HepG2 (cell line): ENCODE data around the gene PFDN1. TPM values are rescaled to one million over a fixed set of nuclear protein-coding genes. Genes with fewer than 3 reads are reported as not detected.
A peak's percentile ranks its signal among the peaks of the same experiment; 100 is the strongest.

Experiments used
- AHR ChIP-seq: IDR thresholded peaks from 2 replicates; pipeline ENCODE4 v1.6.1; 2018; ENCODE audit warnings: missing genetic modification reagents, missing compliant biosample characterization
- CENPT ChIP-seq: sonication (generic); formaldehyde crosslinking; IDR thresholded peaks from 2 replicates; pipeline ENCODE4 v1.8.0; 2022; ENCODE audit warnings: low read depth, mild to moderate bottlenecking, moderate library complexity, missing genetic modification reagents
- CENPX ChIP-seq: sonication (generic); formaldehyde crosslinking; IDR thresholded peaks from 2 replicates; pipeline ENCODE4 v1.9.0; 2021; ENCODE audit warnings: mild to moderate bottlenecking, missing genetic modification reagents, moderate library complexity
- PHF21A ChIP-seq: sonication (generic); formaldehyde crosslinking; IDR thresholded peaks from 2 replicates; pipeline ENCODE4 v1.5.0; 2020; ENCODE audit warnings: mild to moderate bottlenecking, missing genetic modification reagents
- PRPF4 ChIP-seq: fragments of 200-400 bp; formaldehyde crosslinking; IDR thresholded peaks from 2 replicates; pipeline ENCODE4 v1.6.1; 2016; ENCODE audit warnings: low read length, low read depth; ENCODE audit not compliant: poor library complexity, severe bottlenecking
- SRSF9 ChIP-seq: fragments of 200-400 bp; formaldehyde crosslinking; IDR thresholded peaks from 2 replicates; pipeline ENCODE4 v1.6.1; 2018; ENCODE audit warnings: borderline replicate concordance, mild to moderate bottlenecking, low read depth, low read length; ENCODE audit not compliant: insufficient read depth, poor library complexity, severe bottlenecking
- THYN1 ChIP-seq: sonication (generic); formaldehyde crosslinking; IDR thresholded peaks from 2 replicates; pipeline ENCODE4 v1.8.1; 2023; ENCODE audit warnings: low read depth, mild to moderate bottlenecking, moderate library complexity, missing genetic modification reagents, borderline replicate concordance
- ZBTB38 ChIP-seq: sonication (generic); formaldehyde crosslinking; IDR thresholded peaks from 2 replicates; pipeline ENCODE4 v1.5.1; 2020; ENCODE audit warnings: mild to moderate bottlenecking, missing genetic modification reagents
- ZNF276 ChIP-seq: sonication (generic); formaldehyde crosslinking; IDR thresholded peaks from 2 replicates; pipeline ENCODE4 v1.4.0; 2020; ENCODE audit warnings: mild to moderate bottlenecking, low read depth, missing genetic modification reagents
- ZNF441 ChIP-seq: sonication (generic); formaldehyde crosslinking; IDR thresholded peaks from 2 replicates; pipeline ENCODE4 v1.7.0; 2021; ENCODE audit warnings: missing genetic modification reagents, borderline replicate concordance
- ZNF788 ChIP-seq: sonication (generic); formaldehyde crosslinking; IDR thresholded peaks from 2 replicates; pipeline ENCODE4 v1.5.0; 2020; ENCODE audit warnings: mild to moderate bottlenecking, missing genetic modification reagents, borderline replicate concordance
- ZNF83 ChIP-seq: sonication (generic); formaldehyde crosslinking; IDR thresholded peaks from 2 replicates; pipeline ENCODE4 v1.4.0; 2020; ENCODE audit warnings: missing genetic modification reagents, mild to moderate bottlenecking, borderline replicate concordance
- polyA plus RNA-seq, 8 experiments: library from polyadenylated mRNA; depleted of rRNA in 3 of 8; stranded (reverse) in 7 of 8; unstranded in 1 of 8; fragments of >200 nt; fragmentation: Illumina TruSeq in 4 of 8; extraction: Trizol in 4 of 8; gene quantifications; 2 replicates each; pipeline versions ENCODE4 v1.2.1 to v1.2.3, GENCODE V29; 2011 to 2016; ENCODE audit warnings: low read depth in 4 of 8, missing spikeins in 1 of 8, mixed read lengths in 1 of 8; ENCODE audit not compliant: insufficient read depth in 1 of 8
- total RNA-seq, 5 experiments: library from RNA; depleted of rRNA; stranded (reverse); fragments of >200 nt; fragmentation: Illumina TruSeq; extraction: Trizol; gene quantifications; 2 replicates each; pipeline ENCODE4 v1.2.3, GENCODE V29; 2016; ENCODE audit warnings: low read depth in 1 of 5
- TF ChIP-seq, protein P1 (sequence below): sonication (generic); formaldehyde crosslinking; conservative IDR thresholded peaks from 2 replicates; pipeline ENCODE4 v1.5.0; 2020; ENCODE audit warnings: missing genetic modification reagents
- TF ChIP-seq, protein P2 (sequence below): sonication (generic); formaldehyde crosslinking; IDR thresholded peaks from 2 replicates; pipeline ENCODE4 v1.4.0; 2020; ENCODE audit warnings: mild to moderate bottlenecking, missing genetic modification reagents, borderline replicate concordance
- TF ChIP-seq, protein P3 (sequence below): sonication (generic); formaldehyde crosslinking; IDR thresholded peaks from 2 replicates; pipeline ENCODE4 v1.5.1; 2020; ENCODE audit warnings: missing genetic modification reagents, mild to moderate bottlenecking, borderline replicate concordance

Gene PFDN1
- total and polyA plus RNA-seq, 2 of the 13 experiments (the other 11 are each of a cell fraction or from before 2014, with no cell fraction given): 67.2 to 70.8 TPM

- TF ChIP-seq, protein P1, sequence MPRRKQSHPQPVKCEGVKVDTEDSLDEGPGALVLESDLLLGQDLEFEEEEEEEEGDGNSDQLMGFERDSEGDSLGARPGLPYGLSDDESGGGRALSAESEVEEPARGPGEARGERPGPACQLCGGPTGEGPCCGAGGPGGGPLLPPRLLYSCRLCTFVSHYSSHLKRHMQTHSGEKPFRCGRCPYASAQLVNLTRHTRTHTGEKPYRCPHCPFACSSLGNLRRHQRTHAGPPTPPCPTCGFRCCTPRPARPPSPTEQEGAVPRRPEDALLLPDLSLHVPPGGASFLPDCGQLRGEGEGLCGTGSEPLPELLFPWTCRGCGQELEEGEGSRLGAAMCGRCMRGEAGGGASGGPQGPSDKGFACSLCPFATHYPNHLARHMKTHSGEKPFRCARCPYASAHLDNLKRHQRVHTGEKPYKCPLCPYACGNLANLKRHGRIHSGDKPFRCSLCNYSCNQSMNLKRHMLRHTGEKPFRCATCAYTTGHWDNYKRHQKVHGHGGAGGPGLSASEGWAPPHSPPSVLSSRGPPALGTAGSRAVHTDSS (CRISPR knock-in tag): no peak
- TF ChIP-seq ZNF788 (CRISPR knock-in tag) (0 out of 2 replicates have a peak, but pooled peaks have one; percentile 18), CENPT (CRISPR knock-in tag) (no peak), ZNF83 (no peak), ZBTB38 (no peak), THYN1 (CRISPR knock-in tag) (no peak), PHF21A (CRISPR knock-in tag) (no peak), PRPF4 (no peak), ZNF441 (CRISPR knock-in tag) (peak; percentile 57; the same call in 1 of the 2 replicates), ZNF276 (CRISPR knock-in tag) (no peak), AHR (CRISPR knock-in tag) (no peak), SRSF9 (no peak), CENPX (no peak)
- TF ChIP-seq, protein P2, sequence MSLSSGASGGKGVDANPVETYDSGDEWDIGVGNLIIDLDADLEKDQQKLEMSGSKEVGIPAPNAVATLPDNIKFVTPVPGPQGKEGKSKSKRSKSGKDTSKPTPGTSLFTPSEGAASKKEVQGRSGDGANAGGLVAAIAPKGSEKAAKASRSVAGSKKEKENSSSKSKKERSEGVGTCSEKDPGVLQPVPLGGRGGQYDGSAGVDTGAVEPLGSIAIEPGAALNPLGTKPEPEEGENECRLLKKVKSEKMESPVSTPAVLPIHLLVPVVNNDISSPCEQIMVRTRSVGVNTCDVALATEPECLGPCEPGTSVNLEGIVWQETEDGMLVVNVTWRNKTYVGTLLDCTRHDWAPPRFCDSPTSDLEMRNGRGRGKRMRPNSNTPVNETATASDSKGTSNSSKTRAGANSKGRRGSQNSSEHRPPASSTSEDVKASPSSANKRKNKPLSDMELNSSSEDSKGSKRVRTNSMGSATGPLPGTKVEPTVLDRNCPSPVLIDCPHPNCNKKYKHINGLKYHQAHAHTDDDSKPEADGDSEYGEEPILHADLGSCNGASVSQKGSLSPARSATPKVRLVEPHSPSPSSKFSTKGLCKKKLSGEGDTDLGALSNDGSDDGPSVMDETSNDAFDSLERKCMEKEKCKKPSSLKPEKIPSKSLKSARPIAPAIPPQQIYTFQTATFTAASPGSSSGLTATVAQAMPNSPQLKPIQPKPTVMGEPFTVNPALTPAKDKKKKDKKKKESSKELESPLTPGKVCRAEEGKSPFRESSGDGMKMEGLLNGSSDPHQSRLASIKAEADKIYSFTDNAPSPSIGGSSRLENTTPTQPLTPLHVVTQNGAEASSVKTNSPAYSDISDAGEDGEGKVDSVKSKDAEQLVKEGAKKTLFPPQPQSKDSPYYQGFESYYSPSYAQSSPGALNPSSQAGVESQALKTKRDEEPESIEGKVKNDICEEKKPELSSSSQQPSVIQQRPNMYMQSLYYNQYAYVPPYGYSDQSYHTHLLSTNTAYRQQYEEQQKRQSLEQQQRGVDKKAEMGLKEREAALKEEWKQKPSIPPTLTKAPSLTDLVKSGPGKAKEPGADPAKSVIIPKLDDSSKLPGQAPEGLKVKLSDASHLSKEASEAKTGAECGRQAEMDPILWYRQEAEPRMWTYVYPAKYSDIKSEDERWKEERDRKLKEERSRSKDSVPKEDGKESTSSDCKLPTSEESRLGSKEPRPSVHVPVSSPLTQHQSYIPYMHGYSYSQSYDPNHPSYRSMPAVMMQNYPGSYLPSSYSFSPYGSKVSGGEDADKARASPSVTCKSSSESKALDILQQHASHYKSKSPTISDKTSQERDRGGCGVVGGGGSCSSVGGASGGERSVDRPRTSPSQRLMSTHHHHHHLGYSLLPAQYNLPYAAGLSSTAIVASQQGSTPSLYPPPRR (CRISPR knock-in tag): 0 out of 2 replicates have a peak, but pooled peaks have one; percentile 35
- TF ChIP-seq, protein P3, sequence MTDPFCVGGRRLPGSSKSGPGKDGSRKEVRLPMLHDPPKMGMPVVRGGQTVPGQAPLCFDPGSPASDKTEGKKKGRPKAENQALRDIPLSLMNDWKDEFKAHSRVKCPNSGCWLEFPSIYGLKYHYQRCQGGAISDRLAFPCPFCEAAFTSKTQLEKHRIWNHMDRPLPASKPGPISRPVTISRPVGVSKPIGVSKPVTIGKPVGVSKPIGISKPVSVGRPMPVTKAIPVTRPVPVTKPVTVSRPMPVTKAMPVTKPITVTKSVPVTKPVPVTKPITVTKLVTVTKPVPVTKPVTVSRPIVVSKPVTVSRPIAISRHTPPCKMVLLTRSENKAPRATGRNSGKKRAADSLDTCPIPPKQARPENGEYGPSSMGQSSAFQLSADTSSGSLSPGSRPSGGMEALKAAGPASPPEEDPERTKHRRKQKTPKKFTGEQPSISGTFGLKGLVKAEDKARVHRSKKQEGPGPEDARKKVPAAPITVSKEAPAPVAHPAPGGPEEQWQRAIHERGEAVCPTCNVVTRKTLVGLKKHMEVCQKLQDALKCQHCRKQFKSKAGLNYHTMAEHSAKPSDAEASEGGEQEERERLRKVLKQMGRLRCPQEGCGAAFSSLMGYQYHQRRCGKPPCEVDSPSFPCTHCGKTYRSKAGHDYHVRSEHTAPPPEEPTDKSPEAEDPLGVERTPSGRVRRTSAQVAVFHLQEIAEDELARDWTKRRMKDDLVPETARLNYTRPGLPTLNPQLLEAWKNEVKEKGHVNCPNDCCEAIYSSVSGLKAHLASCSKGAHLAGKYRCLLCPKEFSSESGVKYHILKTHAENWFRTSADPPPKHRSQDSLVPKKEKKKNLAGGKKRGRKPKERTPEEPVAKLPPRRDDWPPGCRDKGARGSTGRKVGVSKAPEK (CRISPR knock-in tag): 0 out of 2 replicates have a peak, but pooled peaks have one; percentile 1
These were observed 43.7 kb upstream of the PFDN1 start, which contains the start of gene HBEGF (continued) for GRCh38 chr5:140346348-140347221.
